Measurements from ENCODE around the gene GSDMA.

- no peak for TF ChIP-seq CTCF (IDR thresholded peaks at IDR 0.05)
- TF ChIP-seq POLR2A (IDR thresholded peaks at IDR 0.05), result no peak
Observed at GRCh38 chr17:39923230-39923629, 39.6 kb upstream of the GSDMA start.
